Glutamatergic neuron (in vitro differentiated cells): ENCODE results near the gene MYO9B. TPM values are rescaled to one million over a fixed set of nuclear protein-coding genes. Genes with fewer than 3 reads are reported as not detected.

Experiments used
- DNase-seq: peaks from one replicate; pipeline ENCODE4 v3.0.0; 2022
- H3K27ac Mint-ChIP-seq: one replicate; pipeline ENCODE4 v1.8.0; 2020; ENCODE audit warnings: mild to moderate bottlenecking, mixed read lengths, inconsistent platforms; ENCODE audit not compliant: unreplicated experiment
- H3K27me3 Mint-ChIP-seq: one replicate; pipeline ENCODE4 v1.8.0; 2020; ENCODE audit warnings: mild to moderate bottlenecking, moderate library complexity, mixed read lengths, inconsistent platforms; ENCODE audit not compliant: unreplicated experiment
- H3K36me3 Mint-ChIP-seq: one replicate; pipeline ENCODE4 v1.8.0; 2020; ENCODE audit warnings: mild to moderate bottlenecking, mixed read lengths, inconsistent platforms; ENCODE audit not compliant: unreplicated experiment
- H3K4me1 Mint-ChIP-seq: one replicate; pipeline ENCODE4 v1.8.0; 2020; ENCODE audit warnings: mild to moderate bottlenecking, low read depth, mixed read lengths, inconsistent platforms; ENCODE audit not compliant: unreplicated experiment
- H3K4me3 Mint-ChIP-seq: one replicate; pipeline ENCODE4 v1.8.0; 2020; ENCODE audit warnings: mild to moderate bottlenecking, mixed read lengths, inconsistent platforms; ENCODE audit not compliant: unreplicated experiment
- H3K9me3 Mint-ChIP-seq: one replicate; pipeline ENCODE4 v1.8.0; 2020; ENCODE audit warnings: mild to moderate bottlenecking, moderate library complexity, mixed read lengths, inconsistent platforms; ENCODE audit not compliant: unreplicated experiment
- total RNA-seq: library from RNA; stranded (reverse); fragmentation: NEBNext Ultra II Directional; extraction: Animal tissue kit (Norgen Biotek cat#: 25700); gene quantifications from one replicate; pipeline ENCODE4 v1.2.1, GENCODE V29; 2021; ENCODE audit not compliant: unreplicated experiment
- TF ChIP-seq, protein P1 (sequence below): fragments of 200-600 bp; sonication (generic); IDR thresholded peaks from one replicate; pipeline ENCODE4 v1.5.0; 2021; ENCODE audit not compliant: partially characterized antibody, unreplicated experiment

The MYO9B gene
- total RNA-seq, 1 donor from 2014 or later = 237 TPM

DNA sequence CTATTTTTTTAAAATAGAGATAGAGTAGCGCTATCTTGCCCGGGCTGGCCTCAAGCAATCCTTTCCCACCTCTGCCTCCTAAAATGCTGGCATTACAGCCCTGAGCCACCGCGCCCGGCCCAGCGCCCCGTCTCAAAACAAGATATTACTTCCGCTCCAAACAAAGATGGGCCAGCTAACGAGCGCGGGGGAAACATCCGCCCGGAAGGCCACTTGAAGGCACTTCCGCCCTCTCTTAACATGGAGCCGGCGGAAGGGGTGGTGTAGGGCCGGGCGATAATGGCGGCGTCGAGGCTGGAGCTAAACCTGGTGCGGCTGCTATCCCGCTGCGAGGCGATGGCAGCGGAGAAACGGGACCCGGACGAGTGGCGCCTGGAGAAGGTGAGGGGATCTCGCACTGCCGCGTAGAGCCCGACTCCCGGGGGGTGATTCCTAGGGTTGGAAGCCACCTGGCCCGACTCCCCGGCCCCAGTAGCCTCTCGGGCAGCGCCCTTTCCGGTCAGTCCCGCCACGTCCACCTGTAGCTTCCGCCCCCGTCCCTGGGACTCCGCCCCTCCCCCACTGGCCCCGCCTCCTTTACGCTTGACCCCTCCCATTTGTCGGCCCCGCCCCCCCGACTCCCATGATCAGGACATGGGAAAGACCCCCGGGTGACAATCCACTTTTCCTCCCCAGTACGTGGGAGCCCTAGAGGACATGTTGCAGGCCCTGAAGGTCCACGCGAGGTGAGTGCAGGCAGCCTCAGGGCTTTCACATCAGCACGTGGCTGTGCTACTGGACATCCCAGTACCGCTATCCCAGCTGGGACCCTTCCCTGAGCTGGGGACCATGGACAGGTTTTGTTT is 139.8 kb downstream of the MYO9B start, which contains the start of gene USE1:
Gene USE1, plus strand, starts transcription at position 231 of the 845 bp plus-strand sequence. Its CDS starts 49 bp downstream, at position 280.
- no peaks in the 10 kb centered on the region for H3K36me3 Mint-ChIP-seq
- DNase-seq = peak; percentile 87
- H3K27me3 Mint-ChIP-seq = peaks cover 8% of the 10 kb centered on the region
- peaks cover 6% of the 10 kb centered on the region for H3K4me1 Mint-ChIP-seq
- peaks cover 2% of the 10 kb centered on the region for H3K9me3 Mint-ChIP-seq
- H3K27ac Mint-ChIP-seq = peak within 1 kb of the TSS; percentile 97
- TF ChIP-seq, protein P1, sequence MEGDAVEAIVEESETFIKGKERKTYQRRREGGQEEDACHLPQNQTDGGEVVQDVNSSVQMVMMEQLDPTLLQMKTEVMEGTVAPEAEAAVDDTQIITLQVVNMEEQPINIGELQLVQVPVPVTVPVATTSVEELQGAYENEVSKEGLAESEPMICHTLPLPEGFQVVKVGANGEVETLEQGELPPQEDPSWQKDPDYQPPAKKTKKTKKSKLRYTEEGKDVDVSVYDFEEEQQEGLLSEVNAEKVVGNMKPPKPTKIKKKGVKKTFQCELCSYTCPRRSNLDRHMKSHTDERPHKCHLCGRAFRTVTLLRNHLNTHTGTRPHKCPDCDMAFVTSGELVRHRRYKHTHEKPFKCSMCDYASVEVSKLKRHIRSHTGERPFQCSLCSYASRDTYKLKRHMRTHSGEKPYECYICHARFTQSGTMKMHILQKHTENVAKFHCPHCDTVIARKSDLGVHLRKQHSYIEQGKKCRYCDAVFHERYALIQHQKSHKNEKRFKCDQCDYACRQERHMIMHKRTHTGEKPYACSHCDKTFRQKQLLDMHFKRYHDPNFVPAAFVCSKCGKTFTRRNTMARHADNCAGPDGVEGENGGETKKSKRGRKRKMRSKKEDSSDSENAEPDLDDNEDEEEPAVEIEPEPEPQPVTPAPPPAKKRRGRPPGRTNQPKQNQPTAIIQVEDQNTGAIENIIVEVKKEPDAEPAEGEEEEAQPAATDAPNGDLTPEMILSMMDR = no peak
- peak within 1 kb of the TSS; percentile 91 for H3K4me3 Mint-ChIP-seq

DNA sequence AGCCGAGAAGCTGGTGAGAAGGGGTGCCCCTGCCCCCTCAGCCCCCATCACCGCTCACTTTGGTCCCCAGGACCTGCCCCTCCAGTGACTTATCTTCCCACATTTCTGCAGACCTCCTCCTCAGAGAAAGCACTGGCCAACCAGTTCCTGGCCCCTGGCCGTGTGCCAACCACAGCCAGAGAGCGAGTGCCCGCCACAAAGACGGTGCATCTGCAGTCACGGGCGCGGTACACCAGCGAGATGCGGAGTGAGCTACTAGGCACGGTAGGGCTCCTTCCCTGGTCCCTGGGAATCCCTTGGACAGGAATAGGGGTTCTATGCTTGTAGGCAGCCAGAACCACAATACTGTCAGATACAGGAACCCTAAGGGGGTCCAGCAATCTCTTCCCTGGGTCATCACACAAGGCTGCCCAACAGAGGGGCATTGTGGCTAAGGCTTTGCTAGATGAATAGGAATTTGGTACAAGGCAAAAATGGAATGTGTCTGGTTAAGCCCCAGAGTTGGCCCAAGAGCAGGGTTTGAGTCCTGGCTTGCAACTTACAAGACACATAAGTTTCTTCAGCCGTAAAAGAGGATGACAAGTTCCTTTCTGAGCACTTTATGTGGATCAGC is 140.6 kb downstream of the MYO9B start:
- H3K4me3 Mint-ChIP-seq = peak overlapping the region; percentile 91
- H3K27ac Mint-ChIP-seq = no peak overlapping the region
- no peaks in the 10 kb centered on the region for H3K36me3 Mint-ChIP-seq
- H3K27me3 Mint-ChIP-seq = peaks cover 8% of the 10 kb centered on the region
- TF ChIP-seq, protein P1 = no peak
- H3K9me3 Mint-ChIP-seq = peaks cover 2% of the 10 kb centered on the region
- DNase-seq = no peak
- H3K4me1 Mint-ChIP-seq = peaks cover 5% of the 10 kb centered on the region

- TF ChIP-seq, protein P1 = no peak
- Mint-ChIP-seq H3K27me3 (peaks cover 5% of the 10 kb centered on the region), H3K4me1 (peaks cover 5% of the 10 kb centered on the region), H3K4me3 (no peak overlapping the region), H3K9me3 (peaks cover 2% of the 10 kb centered on the region), H3K27ac (no peak overlapping the region), H3K36me3 (no peaks in the 10 kb centered on the region)
- DNase-seq = no peak
Measured at GRCh38 chr19:17219286-17219685, 143.7 kb downstream of the MYO9B start.

DNA sequence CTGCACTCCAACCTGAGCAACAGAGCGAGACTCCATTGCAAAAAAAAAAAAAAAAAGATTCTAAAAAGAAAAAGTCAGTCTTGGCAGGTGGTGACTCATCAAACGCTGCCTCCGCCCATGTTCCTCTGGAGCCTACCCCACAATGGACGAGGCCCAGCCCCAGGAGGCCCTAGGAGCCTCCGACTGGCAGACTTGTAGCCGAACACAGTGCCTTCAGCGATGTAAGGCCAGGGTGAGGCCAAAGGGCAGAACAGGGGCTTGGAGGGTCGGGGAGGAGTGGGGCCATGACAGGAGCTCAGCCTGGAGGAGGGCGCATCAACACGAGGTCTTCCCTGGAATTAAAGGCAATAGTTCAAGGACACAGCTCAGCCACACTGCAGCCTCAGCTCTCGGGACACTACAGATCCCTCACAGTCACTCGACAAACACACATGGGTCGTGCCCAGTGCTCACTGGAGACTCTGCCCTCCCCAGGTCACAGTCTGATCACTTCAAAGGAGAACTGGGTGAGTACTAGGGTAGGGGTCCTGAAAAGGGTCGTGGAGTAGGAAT is 144.7 kb downstream of the MYO9B start:
- H3K27me3 Mint-ChIP-seq = peaks cover 5% of the 10 kb centered on the region
- DNase-seq = no peak
- TF ChIP-seq, protein P1 = no peak
- no peak overlapping the region for H3K27ac Mint-ChIP-seq
- H3K4me3 Mint-ChIP-seq = no peak overlapping the region
- H3K4me1 Mint-ChIP-seq = no peaks in the 10 kb centered on the region
- H3K36me3 Mint-ChIP-seq = no peaks in the 10 kb centered on the region
- H3K9me3 Mint-ChIP-seq = no peaks in the 10 kb centered on the region
